DOHH2 (cell line): ENCODE data around the gene KIF18B.

Experiments
- EZH2phosphoT487 ChIP-seq: fragments of 200-600 bp; sonication (generic); IDR thresholded peaks from 2 replicates; pipeline ENCODE4 v1.6.1; 2017; ENCODE audit warnings: borderline replicate concordance, mild to moderate bottlenecking, antibody characterized with exemption, low read length, moderate library complexity, mixed read lengths
- TF ChIP-seq, protein P1 (sequence below): fragments of 200-600 bp; sonication (generic); IDR thresholded peaks from one replicate; pipeline ENCODE4 v1.5.1; 2014; ENCODE audit warnings: antibody characterized with exemption, mild to moderate bottlenecking, low read depth, low read length; ENCODE audit not compliant: poor library complexity, severe bottlenecking

GRCh38 chr17:44919411-44919810 lies 28.2 kb downstream of the KIF18B start:
- TF ChIP-seq, protein P1, sequence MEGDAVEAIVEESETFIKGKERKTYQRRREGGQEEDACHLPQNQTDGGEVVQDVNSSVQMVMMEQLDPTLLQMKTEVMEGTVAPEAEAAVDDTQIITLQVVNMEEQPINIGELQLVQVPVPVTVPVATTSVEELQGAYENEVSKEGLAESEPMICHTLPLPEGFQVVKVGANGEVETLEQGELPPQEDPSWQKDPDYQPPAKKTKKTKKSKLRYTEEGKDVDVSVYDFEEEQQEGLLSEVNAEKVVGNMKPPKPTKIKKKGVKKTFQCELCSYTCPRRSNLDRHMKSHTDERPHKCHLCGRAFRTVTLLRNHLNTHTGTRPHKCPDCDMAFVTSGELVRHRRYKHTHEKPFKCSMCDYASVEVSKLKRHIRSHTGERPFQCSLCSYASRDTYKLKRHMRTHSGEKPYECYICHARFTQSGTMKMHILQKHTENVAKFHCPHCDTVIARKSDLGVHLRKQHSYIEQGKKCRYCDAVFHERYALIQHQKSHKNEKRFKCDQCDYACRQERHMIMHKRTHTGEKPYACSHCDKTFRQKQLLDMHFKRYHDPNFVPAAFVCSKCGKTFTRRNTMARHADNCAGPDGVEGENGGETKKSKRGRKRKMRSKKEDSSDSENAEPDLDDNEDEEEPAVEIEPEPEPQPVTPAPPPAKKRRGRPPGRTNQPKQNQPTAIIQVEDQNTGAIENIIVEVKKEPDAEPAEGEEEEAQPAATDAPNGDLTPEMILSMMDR: no peak
- TF ChIP-seq EZH2phosphoT487: no peak
